Stimulated activated CD8-positive, alpha-beta memory T cell treated with anti-CD3 and anti-CD28 coated beads, Interleukin-15, amount 100 ng/mL, for 4 hours (primary cell): ENCODE data around the gene TOX2.
"Not testable (repeated sequence)": the region's sequence is repeated elsewhere in the genome, so short reads cannot be mapped to it uniquely, and the experiment has no call there.

ENCODE experiments used
- DNase-seq, 2 donors: peaks; one replicate each; pipeline ENCODE4 v3.0.0-alpha.2; 2020; ENCODE audit warnings: low read depth in 2 of 2

TOX2 gene

DNA sequence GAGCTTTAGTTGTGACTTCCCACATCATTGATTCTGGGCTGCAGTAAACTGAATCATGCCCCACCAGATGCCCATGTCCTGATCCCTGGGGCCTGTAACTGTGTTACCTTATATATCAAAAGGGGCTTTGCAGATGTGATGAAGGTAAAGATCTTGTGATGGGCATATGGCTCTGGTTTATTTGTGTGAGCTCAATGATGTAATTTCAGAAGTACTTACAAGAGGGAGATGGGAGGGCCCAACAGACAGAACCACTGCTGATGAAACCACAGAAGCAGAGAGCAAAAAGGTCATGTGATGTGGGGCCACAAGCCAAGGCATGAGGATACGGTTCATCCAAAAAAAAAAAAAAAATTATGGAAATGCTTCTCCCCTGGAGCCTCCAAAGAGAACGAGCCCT is 118.7 kb downstream of the TOX2 start:
- no peak for DNase-seq

DNA sequence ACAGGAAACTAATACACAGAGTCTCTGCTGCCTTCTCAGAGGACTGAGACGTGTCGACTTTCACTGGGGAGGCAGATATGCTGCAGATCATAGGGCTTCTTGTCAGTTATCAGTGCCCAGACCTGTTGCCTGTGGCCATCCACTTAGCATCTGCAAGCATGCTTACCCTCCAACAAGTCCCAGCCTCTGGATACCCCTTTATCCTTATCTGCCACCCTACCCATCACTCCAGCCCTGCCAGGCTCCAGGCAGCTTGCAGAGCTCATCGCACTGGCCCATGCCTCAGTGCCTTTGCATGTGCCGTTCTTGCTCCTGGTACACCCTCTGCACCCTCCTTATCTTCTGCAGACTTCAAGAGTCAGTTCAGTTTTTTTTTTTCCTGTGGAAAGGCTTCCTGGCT is 119.2 kb downstream of the TOX2 start:
- no peak for DNase-seq

DNA sequence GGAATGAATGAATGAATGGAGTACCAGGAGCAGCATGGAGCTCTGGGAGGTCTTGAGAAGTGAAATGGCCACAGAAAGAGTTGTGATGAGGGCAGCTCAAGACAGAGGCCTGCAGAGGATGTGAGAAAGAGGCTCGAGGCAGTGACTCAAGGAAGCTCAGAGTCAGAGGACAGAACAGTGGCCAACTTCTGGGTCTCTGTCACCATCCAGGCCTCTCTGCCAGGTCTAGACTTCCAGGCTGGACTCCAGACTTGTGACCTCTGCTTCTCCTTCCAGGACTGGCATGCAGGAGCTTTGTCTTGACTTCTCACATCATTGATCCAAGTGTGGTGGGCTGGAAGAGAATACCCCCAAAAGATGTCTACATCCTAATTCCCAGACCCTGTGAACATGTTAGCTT is 119.8 kb downstream of the TOX2 start:
- DNase-seq: no peak

DNA sequence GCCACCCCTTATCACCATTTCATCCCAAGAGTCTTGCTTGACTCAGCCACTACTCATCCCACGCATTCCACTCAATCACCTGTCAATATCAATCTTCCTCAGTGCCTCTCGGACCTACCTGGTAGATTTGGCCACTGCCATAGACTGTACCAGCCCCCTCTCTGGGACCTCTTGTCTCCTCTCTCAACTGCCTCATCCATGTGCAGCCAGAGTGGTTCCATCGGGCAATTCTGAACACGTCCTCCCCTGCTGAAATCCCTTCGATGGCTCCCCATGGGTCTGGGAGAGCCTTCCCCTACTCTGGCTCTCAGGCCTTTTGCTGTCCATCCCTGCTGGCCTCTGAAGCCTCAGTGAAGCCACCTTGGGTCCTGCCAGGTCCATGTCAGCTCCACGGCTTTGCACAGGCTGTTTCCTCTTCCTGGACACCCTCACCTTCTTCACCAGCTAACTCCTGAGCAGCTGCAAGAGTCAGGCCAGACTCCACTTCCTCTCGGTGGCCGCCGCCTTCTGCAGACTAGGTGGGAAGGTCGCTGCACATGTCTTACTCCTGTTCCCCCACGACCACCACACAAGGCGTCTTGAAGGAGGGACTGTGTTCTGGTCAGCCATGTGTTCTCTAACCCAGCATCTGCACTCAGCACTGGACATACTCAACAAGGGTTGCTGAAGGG is 120.4 kb downstream of the TOX2 start:
- no peak for DNase-seq

DNA sequence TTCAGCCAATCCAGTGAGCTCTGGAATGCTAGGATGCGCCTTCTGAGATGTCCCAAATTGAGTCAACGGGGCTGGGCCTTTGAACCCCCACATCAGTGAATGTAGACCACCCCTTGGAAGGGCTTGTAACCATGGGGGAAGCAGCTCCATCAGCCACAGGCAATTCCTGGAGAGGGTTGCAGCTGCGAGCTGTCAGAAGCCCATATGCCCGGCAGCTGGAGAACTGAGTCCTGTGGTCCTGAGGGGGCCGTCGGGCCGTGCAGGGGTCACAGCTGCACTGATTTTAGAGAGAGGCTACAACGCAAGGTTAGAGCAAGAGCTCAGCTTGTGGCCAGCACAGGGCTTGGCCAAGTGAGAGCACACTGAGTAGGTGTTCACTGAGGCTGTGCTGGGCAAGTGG is 121.3 kb downstream of the TOX2 start:
- DNase-seq: no peak

DNA sequence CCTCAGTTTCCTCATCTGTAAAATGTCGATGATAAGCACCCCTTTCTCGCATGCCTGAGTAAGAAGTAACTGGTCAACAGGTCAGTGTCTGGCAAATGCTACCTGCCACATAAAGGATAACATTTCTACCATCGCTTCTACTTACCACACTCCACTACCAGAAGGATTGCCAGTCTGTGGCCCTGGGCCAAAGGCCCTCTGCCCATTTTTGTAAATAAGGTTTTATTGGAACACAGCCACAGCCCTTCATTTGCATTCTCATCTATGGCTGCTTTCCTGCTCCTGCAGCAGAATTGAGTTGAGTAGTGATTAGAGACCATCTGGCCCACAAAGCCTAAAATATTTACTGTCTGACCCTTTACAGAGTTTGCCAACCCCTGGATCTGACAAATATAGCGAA is 121.8 kb downstream of the TOX2 start:
- no peak for DNase-seq

DNA sequence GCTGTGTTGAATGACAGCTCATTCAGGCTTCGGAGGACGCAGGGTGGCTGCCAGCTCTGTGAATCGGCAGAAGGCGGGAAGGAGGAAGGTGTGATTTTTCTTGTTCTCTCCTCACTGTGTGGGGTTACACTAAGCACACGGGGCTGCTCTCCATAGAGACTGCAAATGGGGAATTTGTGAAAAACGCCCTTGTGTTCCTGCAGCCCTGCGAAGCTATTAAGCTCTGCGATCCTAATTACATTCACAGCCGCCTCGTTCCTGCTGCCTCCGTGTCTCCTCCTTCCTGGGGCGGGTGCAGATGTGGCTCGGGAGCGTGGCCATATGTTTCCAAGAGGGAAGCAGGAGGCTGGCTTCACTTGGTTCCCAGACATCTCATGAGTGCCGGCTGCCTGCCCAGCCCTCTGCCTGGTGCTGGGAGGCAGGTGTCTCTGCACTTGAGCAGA is 124.0 kb downstream of the TOX2 start:
- DNase-seq: no peak

DNA sequence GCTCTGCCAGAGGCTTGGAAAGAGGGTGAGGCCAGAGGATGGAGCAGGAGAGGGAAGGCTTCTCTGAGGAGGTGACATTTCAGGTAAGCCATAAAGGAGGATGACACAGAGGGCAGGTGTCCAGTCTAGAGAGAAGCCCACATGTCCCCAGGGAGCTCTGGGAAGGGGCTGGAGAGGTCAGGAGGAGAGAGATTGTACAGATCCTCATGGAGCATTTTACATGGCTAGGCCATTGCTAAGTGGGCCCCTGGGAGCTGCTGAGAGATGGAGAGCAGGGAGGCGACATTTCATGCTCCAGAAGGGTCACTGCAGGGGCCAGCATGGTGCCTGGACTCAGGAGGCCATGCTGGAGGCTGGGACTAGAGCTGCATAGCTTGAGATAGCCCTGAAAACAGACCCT is 124.5 kb downstream of the TOX2 start:
- DNase-seq: no peak

DNA sequence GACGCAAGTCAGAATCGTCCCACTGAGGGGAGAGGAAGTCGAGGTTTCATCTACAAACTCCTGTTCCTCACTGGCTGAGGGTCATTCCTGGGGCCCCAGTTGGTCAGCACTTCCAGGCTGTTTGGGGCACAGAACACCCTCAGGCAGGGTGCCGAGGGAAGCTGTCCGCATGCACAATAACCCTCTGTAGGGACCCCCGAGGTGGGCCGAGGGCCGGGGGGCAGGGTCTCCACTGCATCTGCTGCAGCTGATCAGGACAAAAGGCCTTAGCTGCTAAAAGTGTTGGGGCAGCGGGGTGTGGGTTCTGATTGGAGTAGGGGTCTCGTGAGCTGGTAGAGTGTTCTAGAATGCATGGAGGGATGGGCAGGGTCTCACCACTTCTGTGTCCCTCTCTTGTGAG is 125.1 kb downstream of the TOX2 start:
- no peak for DNase-seq

DNA sequence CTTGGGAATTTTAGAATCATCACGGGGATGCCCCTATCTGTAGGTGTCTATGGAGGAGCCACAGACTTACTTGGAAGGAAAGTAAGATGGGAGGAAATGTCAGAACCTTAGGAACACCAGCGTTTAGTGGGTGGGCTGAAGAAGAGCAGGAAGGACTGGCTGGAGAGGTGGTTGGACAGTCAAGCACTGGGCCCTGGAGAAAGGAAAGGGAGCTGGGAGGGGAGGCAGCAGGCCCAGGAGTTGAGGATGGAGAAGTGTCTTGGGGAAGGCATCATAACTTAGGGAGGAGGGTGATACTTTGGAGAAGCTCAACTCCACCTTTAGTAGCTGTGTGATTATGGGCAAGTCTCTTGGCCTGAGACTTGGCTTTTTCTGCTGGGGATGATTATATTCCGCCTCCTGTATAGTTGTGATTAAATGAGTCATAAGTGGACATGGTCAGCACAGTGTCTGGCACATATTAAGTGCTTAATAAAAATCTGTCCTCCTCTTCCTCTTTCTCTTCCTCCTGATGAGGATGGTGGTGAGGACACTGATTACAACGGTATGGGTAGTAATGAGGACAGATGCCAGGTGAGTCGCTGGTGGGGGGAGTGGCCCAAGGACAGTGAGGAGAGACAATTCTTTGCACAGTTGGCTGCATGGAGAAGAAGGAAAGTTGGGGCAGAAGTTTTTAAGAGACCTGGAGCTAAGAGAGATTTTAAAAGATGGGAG is 125.7 kb downstream of the TOX2 start:
- DNase-seq: no peak

DNA sequence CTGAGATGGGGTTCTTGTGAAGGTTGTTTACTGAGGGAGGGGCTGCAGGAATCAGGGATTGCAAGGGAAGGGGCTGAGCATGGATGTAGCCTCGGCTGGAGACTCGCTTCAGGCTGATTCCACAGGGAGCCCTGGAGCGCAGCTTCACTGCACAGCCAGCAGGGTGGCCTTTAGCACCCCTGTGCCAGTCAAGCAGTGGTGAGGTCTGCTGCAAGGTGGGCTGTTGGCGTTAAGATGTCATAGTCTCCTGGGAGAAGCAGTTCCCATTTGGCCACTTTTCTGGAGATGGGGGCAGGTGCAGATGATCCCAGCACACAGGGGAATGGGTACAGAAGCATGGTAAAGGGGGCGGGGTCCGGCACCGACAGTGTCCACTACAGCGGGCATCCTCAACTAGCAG is 126.3 kb downstream of the TOX2 start:
- no peak for DNase-seq

DNA sequence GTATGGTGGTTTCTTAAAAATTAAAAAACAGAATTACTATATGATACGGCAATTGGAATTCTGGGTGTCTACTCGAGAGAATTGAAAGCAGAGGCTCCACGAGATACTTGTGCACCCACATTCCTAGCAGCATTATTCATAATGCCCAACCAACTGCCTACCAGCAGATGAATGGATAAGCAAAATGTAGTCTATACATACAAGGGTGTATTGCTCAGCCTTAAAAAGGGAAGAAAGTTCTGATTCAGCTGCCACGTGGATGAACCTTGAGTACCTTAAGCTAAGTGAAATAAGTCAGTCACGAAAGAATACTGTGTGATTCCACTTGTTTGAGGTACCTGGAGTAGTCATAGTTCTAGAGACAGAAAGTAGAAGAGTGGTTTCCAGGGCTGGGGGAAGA is 130.1 kb downstream of the TOX2 start:
- DNase-seq: not testable (repeated sequence)

DNA sequence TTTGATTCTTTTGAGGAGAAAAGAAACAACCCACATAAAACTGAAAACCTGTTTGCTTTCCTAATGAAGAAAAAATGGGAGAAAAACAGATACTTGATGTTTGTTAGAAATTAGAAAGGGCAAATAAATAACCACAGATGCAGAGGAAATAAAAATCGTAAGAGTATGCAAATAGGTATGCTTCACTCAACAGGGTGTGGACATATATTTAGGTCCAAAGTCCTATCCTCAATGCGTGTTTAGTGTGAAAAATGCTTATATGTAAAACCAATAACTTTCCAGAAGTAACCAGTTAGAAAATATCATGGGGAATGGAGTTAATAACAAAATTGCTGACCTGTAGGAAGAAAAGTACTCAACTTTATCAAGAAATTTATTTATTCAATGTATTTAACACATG is 135.7 kb downstream of the TOX2 start:
- no peak for DNase-seq

DNA sequence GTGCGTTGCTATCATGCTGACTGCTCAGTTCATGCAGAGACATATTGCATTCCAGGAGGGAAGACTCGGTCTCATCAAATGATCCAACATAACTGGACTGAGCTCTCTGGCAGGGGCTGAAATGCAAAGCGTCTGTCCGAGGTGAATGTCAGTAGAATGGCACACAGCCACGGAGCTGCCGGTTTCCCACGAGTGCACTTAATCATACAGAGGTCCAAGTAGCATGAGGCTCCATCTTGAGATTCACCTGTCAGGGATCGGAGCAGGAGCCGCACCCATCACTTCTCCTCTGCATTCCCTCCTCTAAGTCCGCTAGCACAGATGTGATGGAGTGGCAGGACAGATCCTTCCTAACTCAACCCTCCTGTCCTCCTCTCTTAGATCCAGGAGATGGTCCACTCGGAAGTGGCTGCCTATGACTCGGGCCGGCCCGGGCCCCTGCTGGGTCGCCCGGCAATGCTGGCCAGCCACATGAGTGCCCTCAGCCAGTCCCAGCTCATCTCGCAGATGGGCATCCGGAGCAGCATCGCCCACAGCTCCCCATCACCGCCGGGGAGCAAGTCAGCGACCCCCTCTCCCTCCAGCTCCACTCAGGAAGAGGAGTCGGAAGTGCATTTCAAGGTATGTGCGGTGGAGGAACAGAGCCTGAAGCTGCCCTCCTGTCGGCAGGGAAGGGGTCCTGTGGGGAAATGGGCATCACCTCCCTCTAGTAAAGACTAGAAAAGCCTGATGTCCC is 136.4 kb downstream of the TOX2 start:
- DNase-seq: no peak

DNA sequence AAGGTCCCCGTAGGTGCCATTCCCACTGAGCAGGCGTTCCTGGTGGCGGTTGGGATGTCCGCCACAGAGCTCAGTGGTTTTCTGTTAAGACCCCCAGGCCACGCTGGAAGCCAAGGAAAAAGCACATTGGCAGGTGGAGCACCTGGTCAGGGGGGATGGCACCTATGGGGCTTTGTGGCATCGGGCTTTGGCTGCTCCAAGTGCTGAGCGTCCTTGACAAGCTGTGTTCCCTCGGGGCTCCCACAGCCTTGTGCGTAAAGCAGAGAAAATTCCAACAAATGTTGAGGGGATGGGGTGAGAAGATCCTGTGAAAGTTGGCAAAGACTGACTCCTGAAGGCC is 137.0 kb downstream of the TOX2 start:
- DNase-seq: no peak

DNA sequence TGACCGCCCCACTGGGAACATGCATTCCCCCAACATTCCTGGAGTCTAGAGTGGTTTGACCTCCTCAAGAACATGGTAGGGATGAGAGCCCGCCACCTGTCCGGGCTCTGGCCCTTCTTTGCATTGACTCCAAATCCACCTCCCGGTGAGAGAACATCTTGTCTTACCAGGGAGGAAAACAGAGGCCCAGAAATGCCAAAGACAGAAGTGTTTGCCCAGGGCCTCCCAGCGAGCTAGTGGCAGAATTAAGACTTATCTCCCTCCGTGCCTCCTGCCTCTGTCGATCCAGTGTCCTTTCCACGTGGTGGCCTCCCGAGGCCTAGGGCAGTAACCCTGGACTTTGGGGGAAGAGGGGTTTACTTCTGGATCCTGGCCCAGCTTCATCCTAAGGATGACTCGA is 137.5 kb downstream of the TOX2 start:
- no peak for DNase-seq

DNA sequence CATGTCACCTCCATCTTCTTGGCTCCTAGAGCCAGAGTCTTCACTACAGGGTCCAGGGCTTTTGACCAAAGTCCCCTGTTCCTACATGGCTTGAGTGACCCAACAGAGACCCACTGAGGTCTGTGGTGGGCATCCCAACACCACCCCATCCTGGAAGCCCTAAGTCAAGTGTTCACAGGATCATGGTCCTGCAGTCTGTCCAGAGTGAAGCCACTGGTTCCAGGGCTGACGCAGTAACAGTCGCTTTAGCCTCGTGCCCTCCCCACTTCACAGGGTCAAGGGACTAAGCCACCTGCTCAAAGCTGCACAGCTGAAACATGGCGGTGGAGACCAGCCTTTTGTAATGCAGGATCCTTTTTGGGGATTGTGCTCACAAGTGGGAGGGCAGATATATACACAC is 138.4 kb downstream of the TOX2 start:
- DNase-seq: no peak

DNA sequence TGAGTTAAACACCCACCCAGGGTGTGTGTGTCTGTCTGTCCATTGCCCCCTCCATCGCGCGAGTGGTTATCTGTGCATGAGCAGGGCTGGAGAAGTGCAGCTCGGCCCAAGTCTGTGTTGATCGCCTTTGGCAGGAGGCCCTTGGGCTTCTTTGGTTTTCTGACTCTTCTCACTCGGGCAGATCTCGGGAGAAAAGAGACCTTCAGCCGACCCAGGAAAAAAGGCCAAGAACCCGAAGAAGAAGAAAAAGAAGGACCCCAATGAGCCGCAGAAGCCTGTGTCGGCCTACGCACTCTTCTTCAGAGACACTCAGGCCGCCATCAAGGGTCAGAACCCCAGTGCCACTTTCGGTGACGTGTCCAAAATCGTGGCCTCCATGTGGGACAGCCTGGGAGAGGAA is 139.5 kb downstream of the TOX2 start:
- no peak for DNase-seq

DNA sequence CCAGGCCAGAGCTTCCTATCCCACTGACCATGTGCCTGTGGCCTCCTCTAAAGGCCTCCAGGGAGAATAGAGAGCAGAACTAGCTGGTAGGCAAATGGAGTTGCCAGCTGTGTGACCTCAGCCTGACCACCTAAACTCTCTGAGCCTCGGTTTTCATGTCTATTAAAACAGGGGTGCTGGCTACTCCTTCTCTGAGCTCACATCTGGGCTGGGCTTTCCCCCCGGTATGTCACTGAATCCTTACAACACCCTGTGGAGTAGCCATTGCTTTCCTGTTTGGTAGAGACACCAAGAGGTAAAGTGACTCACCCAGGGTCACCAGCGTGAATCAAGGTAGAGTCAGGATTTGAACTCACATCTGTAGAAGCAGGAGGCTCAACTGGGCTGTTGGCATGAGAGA is 140.2 kb downstream of the TOX2 start:
- no peak for DNase-seq

DNA sequence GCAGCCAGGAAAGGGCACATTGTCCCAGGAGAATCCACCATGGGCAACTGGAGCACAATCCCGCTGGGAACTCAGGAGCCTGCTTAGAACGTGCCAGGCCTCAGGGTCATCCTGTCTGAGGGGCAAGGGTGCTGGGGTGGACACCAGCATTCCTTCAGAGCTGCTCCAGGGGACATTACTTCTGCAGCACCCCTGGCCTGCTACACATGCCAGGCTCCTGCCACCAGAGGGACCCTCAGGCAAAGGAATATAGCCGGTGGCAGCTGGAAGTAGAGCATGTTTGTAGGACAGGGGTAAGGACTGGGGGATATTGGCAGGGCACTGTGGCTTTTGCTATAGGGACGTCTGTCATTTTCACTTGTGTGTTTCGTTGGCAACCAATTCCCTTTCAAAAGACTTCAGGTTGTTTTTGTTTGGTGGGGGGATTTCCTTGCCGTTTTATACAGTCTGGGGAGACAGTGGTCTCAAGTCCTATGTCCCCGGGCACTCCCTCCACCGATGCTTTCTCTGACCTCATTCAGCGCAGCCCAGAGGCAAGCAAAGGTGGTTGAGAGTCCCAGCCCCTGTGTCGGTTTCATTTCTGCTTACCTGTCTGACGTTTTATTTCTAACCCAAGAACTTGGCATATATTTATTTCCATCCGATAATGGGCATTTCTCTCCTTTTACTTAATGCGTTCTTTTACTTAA is 141.5 kb downstream of the TOX2 start:
- DNase-seq: no peak

DNA sequence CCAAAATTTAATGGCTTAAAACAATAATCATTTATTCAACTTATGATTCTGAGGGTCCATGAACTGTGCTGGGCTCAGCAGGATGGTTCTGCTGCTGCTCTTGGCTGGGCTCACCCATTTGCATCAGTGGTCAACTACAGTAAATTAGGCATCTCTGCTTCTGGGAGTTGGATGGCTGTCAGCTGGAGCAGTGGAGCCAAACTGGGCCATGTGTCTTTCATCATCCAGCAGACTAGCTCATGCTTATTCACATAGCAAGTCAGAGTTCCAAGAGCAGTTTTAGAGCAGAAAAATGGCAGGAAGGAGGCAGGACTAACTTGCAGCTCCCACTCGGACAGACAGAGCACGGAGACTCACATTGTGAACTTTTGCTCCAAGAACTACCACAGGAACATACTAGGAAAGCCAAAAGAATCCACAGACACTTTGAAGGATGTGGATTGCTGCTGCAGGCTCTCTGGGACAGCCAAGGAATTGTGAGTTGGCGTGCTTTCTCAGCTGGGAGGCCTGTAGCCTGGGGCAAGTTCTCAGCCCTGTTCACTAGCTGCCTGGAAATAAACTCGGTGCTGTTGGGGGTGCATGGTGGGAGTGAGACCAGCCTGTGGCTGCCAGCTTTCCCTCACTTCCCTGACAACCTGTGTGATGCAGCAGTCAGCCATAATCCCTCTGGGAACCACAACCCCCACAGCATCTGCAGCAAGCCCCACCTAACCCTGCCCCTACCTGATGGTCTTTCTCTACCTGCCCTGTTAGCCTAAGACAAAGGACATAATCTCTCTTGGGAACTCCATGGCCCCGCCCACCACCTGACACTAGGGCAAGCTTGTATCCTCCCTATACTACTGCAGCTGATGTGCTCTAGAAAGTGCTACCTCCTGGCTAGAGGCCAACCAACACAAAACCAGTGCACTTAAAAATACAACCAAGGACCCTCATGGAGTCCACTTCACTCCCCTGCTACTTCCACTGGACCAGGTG is 143.3 kb downstream of the TOX2 start:
- DNase-seq: no peak
